ENCODE measurements around the gene SIGLEC5. TPM values are rescaled to one million over a fixed set of nuclear protein-coding genes. Genes with fewer than 3 reads are reported as not detected.

Gene SIGLEC5
- polyA plus RNA-seq, 1 donor = 0.18 TPM

- no peaks in the 10 kb centered on the region for H3K36me3 ChIP-seq (ENCODE audit: control insufficient read depth, insufficient read depth, low read length)
- H3K9me3 ChIP-seq (ENCODE audit: control insufficient read depth, low read depth, low read length) = no peaks in the 10 kb centered on the region
- no peaks in the 10 kb centered on the region for H3K4me1 ChIP-seq (ENCODE audit: control insufficient read depth, insufficient read depth, low read length)
- H3K27me3 ChIP-seq (ENCODE audit: control insufficient read depth, insufficient read depth, low read length) = peaks cover 4% of the 10 kb centered on the region
- WGBS (ENCODE audit: insufficient coverage, low lambda C conversion rate) = no CpG with 5 or more reads among the region's 14 CpGs
- no peak for DNase-seq
- no peak overlapping the region for H3K27ac ChIP-seq (ENCODE audit: low read length)
- H3K4me3 ChIP-seq (ENCODE audit: low read length) = no peak overlapping the region
Measured at GRCh38 chr19:51628153-51628939, 1.9 kb downstream of the SIGLEC5 start.

GRCh38 chr19:51627491-51628138 lies 2.6 kb downstream of the SIGLEC5 start:
- no CpG with 5 or more reads among the region's 16 CpGs for WGBS (ENCODE audit: insufficient coverage, low lambda C conversion rate)
- no peak overlapping the region for H3K27ac ChIP-seq (ENCODE audit: low read length)
- H3K27me3 ChIP-seq (ENCODE audit: control insufficient read depth, insufficient read depth, low read length) = peaks cover 4% of the 10 kb centered on the region
- H3K4me1 ChIP-seq (ENCODE audit: control insufficient read depth, insufficient read depth, low read length) = no peaks in the 10 kb centered on the region
- H3K4me3 ChIP-seq (ENCODE audit: low read length) = no peak overlapping the region
- DNase-seq = no peak
- H3K36me3 ChIP-seq (ENCODE audit: control insufficient read depth, insufficient read depth, low read length) = no peaks in the 10 kb centered on the region
- no peaks in the 10 kb centered on the region for H3K9me3 ChIP-seq (ENCODE audit: control insufficient read depth, low read depth, low read length)

DNA sequence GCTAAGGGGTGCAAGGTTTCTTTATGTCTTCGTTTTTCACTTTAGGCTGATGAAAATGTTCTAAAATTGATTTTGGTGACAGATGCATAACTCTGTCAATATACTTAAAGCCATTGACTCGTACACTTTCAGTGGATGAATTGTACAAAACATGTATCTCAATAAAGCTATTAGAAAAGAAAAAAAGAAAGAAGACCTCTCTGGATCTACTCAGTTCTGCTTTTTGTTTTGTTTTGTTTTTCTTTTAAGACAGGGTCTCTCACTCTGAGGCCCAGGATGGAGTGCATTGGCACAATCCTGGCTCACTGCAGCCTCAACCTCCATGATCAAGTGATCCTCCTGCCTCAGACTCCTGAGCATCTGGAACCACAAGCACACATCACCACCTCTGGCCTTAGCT lies 3.5 kb downstream of the SIGLEC5 start:
- no peak overlapping the region for H3K27ac ChIP-seq (ENCODE audit: low read length)
- no peak overlapping the region for H3K4me3 ChIP-seq (ENCODE audit: low read length)
- DNase-seq = no peak
- H3K4me1 ChIP-seq (ENCODE audit: control insufficient read depth, insufficient read depth, low read length) = no peaks in the 10 kb centered on the region
- H3K9me3 ChIP-seq (ENCODE audit: control insufficient read depth, low read depth, low read length) = no peaks in the 10 kb centered on the region
- WGBS (ENCODE audit: insufficient coverage, low lambda C conversion rate) = 67% methylated on average over 1 of the region's 2 CpGs
- no peaks in the 10 kb centered on the region for H3K36me3 ChIP-seq (ENCODE audit: control insufficient read depth, insufficient read depth, low read length)
- H3K27me3 ChIP-seq (ENCODE audit: control insufficient read depth, insufficient read depth, low read length) = peaks cover 4% of the 10 kb centered on the region

DNA sequence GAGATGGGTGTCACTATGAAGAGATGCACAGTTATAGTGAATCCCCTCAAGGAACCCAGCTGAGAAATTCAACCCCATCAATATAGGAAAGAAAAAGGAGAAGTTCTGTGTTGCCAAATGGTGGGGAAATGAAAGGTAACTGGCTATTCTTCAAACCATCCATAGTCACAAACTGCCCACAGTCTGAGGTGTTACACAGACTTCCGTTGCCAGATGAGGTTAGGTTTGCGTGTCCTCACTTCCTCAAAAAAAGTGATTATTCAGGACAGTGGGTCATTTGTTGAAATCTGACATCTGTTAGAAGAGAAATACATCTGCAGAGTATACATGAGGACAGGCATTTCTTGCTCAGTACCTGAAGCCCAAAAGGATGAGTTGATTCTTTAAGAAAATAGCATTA lies 9.0 kb downstream of the SIGLEC5 start:
- H3K4me3 ChIP-seq (ENCODE audit: low read length) = no peak overlapping the region
- H3K9me3 ChIP-seq (ENCODE audit: control insufficient read depth, low read depth, low read length) = no peaks in the 10 kb centered on the region
- WGBS (ENCODE audit: insufficient coverage, low lambda C conversion rate) = 80% methylated on average over 1 of the region's 2 CpGs
- H3K4me1 ChIP-seq (ENCODE audit: control insufficient read depth, insufficient read depth, low read length) = no peaks in the 10 kb centered on the region
- no peaks in the 10 kb centered on the region for H3K36me3 ChIP-seq (ENCODE audit: control insufficient read depth, insufficient read depth, low read length)
- no peaks in the 10 kb centered on the region for H3K27me3 ChIP-seq (ENCODE audit: control insufficient read depth, insufficient read depth, low read length)
- H3K27ac ChIP-seq (ENCODE audit: low read length) = no peak overlapping the region
- DNase-seq = no peak

GRCh38 chr19:51615991-51616390 lies 14.2 kb downstream of the SIGLEC5 start:
- WGBS (ENCODE audit: insufficient coverage, low lambda C conversion rate) = 86% methylated on average over 1 of the region's 7 CpGs

GRCh38 chr19:51614789-51615188 lies 15.4 kb downstream of the SIGLEC5 start:
- Histone ChIP-seq H3K9me3 (ENCODE audit: control insufficient read depth, low read depth, low read length) (no peaks in the 10 kb centered on the region), H3K4me1 (ENCODE audit: control insufficient read depth, insufficient read depth, low read length) (no peaks in the 10 kb centered on the region), H3K36me3 (ENCODE audit: control insufficient read depth, insufficient read depth, low read length) (no peaks in the 10 kb centered on the region), H3K27ac (ENCODE audit: low read length) (no peak overlapping the region), H3K4me3 (ENCODE audit: low read length) (no peak overlapping the region), H3K27me3 (ENCODE audit: control insufficient read depth, insufficient read depth, low read length) (no peaks in the 10 kb centered on the region)
- no peak for DNase-seq
- WGBS (ENCODE audit: insufficient coverage, low lambda C conversion rate) = 100% methylated on average over 1 of the region's 5 CpGs

More at GRCh38 chr19:51615991-51616390, 14.2 kb downstream of the SIGLEC5 start:
- no peak for DNase-seq
- H3K27me3 ChIP-seq (ENCODE audit: control insufficient read depth, insufficient read depth, low read length) = no peaks in the 10 kb centered on the region
- no peak overlapping the region for H3K4me3 ChIP-seq (ENCODE audit: low read length)
- no peaks in the 10 kb centered on the region for H3K36me3 ChIP-seq (ENCODE audit: control insufficient read depth, insufficient read depth, low read length)
- H3K9me3 ChIP-seq (ENCODE audit: control insufficient read depth, low read depth, low read length) = no peaks in the 10 kb centered on the region
- H3K4me1 ChIP-seq (ENCODE audit: control insufficient read depth, insufficient read depth, low read length) = no peaks in the 10 kb centered on the region
- H3K27ac ChIP-seq (ENCODE audit: low read length) = no peak overlapping the region

- no peaks in the 10 kb centered on the region for H3K27me3 ChIP-seq (ENCODE audit: control insufficient read depth, insufficient read depth, low read length)
- no peak for DNase-seq
- no peaks in the 10 kb centered on the region for H3K9me3 ChIP-seq (ENCODE audit: control insufficient read depth, low read depth, low read length)
- no peak overlapping the region for H3K27ac ChIP-seq (ENCODE audit: low read length)
- no peak overlapping the region for H3K4me3 ChIP-seq (ENCODE audit: low read length)
- no peaks in the 10 kb centered on the region for H3K36me3 ChIP-seq (ENCODE audit: control insufficient read depth, insufficient read depth, low read length)
- WGBS (ENCODE audit: insufficient coverage, low lambda C conversion rate) = no CpG with 5 or more reads among the region's 1 CpG
- H3K4me1 ChIP-seq (ENCODE audit: control insufficient read depth, insufficient read depth, low read length) = no peaks in the 10 kb centered on the region
Measured at GRCh38 chr19:51610576-51610975, 19.6 kb downstream of the SIGLEC5 start.

- H3K27ac ChIP-seq (ENCODE audit: low read length) = no peak overlapping the region
- no peaks in the 10 kb centered on the region for H3K4me1 ChIP-seq (ENCODE audit: control insufficient read depth, insufficient read depth, low read length)
- peak; percentile 30 to 43 for DNase-seq
- no peaks in the 10 kb centered on the region for H3K27me3 ChIP-seq (ENCODE audit: control insufficient read depth, insufficient read depth, low read length)
- no peaks in the 10 kb centered on the region for H3K9me3 ChIP-seq (ENCODE audit: control insufficient read depth, low read depth, low read length)
- no peaks in the 10 kb centered on the region for H3K36me3 ChIP-seq (ENCODE audit: control insufficient read depth, insufficient read depth, low read length)
- no peak overlapping the region for H3K4me3 ChIP-seq (ENCODE audit: low read length)
- 100% methylated on average over 1 of the region's 13 CpGs for WGBS (ENCODE audit: insufficient coverage, low lambda C conversion rate)
Measured at GRCh38 chr19:51607920-51608562, 22.2 kb downstream of the SIGLEC5 start.

DNA sequence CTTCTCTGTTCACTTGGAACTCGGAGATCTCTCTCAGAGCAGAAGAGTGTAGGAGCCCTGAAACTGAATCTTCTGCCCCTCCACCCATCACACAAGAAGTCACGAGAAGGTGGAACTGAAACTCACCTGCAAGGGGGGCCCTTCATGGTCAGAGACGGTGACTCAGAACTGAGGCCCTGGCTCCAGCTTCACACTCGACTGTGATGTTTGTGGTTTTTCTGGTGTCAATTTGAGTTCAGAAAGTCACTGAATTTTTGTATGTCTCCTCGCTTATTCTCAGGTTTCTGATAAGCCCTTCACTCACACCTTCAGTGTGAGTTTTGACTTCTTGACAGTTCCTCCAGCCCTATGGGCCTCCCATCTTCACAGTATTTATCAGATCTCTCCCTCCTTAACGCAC lies 23.1 kb downstream of the SIGLEC5 start:
- no peaks in the 10 kb centered on the region for H3K36me3 ChIP-seq (ENCODE audit: control insufficient read depth, insufficient read depth, low read length)
- no CpG with 5 or more reads among the region's 6 CpGs for WGBS (ENCODE audit: insufficient coverage, low lambda C conversion rate)
- H3K27ac ChIP-seq (ENCODE audit: low read length) = no peak overlapping the region
- no peak for DNase-seq
- H3K9me3 ChIP-seq (ENCODE audit: control insufficient read depth, low read depth, low read length) = no peaks in the 10 kb centered on the region
- H3K27me3 ChIP-seq (ENCODE audit: control insufficient read depth, insufficient read depth, low read length) = peaks cover 5% of the 10 kb centered on the region
- no peak overlapping the region for H3K4me3 ChIP-seq (ENCODE audit: low read length)
- no peaks in the 10 kb centered on the region for H3K4me1 ChIP-seq (ENCODE audit: control insufficient read depth, insufficient read depth, low read length)

- Histone ChIP-seq H3K9me3 (ENCODE audit: control insufficient read depth, low read depth, low read length) (peaks cover 4% of the 10 kb centered on the region), H3K4me3 (ENCODE audit: low read length) (no peak overlapping the region), H3K27ac (ENCODE audit: low read length) (no peak overlapping the region), H3K4me1 (ENCODE audit: control insufficient read depth, insufficient read depth, low read length) (no peaks in the 10 kb centered on the region), H3K36me3 (ENCODE audit: control insufficient read depth, insufficient read depth, low read length) (no peaks in the 10 kb centered on the region), H3K27me3 (ENCODE audit: control insufficient read depth, insufficient read depth, low read length) (peaks cover 38% of the 10 kb centered on the region)
- DNase-seq = no peak
- no CpG with 5 or more reads among the region's 20 CpGs for whole genome bisulfite sequencing (ENCODE audit: insufficient coverage, low lambda C conversion rate)
Measured at GRCh38 chr19:51602189-51602854, 27.9 kb downstream of the SIGLEC5 start.

Measured in large intestine (tissue), 3 donors.